HL-60/S4 treated with retinoic acid at 250 ng/mL for 4 days and 3 days (cell line): Measurements from ENCODE around the gene FADS1.

Experiments
- in situ Hi-C: fragments of 300-500 bp; cut with MboI; formaldehyde crosslinking; loops from 2 replicates; pipeline ENCODE4 v1.7.0; 2022; ENCODE audit warnings: low sequenced_read_pairs

The FADS1 gene

DNA sequence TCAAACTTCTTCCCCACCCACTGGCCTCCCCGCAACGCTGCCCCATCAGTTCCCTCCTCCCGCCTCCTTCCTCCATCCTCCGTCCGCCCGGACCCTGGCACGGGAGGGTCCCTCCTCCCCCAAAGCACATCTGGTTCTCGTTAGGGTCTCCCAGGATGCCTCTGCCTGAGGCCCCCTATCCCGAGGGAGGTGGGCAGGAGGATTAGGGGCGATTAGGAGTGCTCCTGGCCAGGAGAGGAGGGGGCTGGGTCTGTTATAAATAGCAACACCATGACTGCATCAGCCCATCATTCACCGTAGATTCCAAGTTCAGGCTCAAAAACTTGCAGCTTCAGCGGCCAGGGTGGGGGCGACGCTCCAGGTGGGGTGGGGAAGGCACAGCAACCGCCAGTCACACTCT, 54.0 kb downstream of the FADS1 start:
- in situ Hi-C loops: no loop called here

GRCh38 chr11:61762223-61762615, 54.6 kb downstream of the FADS1 start:
- in situ Hi-C loops: no loop called here

DNA sequence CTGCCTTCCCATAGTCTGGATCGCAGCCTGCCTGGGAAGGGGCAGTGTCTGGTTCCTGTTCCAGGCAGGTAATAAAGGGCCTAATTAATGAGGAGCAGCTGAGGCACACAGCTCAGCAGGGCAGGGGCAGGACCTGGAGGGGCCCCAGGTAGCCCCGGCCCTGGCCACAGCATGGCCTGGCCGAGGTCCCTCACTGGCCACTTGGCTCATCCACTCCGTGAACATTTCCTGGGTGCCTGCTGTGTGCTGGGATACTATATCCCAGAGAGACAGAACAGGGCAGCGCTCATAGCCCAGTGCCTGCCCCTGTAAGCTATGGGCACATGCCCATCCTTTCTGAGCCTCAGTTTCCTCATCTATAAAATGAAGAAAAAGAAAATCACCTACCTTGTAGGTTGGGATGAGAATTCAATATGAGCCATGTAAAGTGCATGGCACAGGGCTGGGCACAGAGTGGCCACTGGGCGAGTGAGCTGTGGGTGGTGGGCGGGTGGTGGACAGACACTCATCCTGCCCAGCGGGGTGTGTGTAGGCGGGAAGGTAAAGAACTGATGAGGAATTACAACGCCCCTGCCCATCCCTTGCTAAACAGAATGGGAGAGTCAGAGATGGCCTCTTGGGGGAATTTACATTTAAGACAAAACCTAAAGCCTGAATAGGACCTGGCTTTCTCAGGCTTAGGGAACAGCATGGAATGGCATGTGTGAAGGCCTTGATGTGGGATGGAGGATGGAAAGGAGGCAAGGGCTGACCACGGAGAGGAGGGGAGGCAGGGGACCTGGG, 55.2 kb downstream of the FADS1 start:
- in situ Hi-C loops: no loop called here

- in situ Hi-C loops: no loop called here
Measured at GRCh38 chr11:61760946-61761345, 55.9 kb downstream of the FADS1 start.

DNA sequence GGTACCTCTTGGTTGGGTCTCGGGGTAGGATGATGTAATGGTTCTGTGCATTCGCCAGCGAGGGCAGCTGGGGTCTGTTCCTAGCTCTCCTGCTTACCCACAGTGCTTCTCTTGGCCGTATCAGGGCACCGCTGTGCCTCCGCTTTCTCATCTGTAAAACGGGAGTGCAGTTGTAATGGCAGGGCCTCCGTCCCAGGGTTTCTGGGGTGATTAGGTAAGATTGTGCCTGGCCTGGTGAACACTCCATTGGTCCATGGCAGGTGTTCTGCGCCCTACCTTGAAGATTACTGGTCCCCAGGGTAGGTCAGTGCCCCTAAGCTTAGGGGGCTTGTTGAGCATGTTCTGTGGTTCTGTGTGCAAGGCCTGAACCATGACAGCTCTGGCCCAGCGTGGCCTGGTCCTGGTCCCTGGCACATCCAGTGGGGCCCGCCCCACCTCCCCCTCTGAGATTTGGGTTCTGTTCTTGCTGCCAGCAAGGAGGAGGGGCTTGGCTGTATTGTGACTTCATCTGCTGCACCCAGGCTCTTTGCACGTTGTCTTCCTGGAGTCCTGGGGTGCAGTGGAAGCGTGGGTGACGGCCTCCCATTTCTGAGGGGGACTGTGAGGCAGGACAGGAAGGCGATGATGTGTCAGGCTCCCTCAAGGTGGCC, 59.5 kb downstream of the FADS1 start:
- in situ Hi-C loops: no loop called here

GRCh38 chr11:61756452-61757212, 60.2 kb downstream of the FADS1 start:
- in situ Hi-C loops: no loop called here

DNA sequence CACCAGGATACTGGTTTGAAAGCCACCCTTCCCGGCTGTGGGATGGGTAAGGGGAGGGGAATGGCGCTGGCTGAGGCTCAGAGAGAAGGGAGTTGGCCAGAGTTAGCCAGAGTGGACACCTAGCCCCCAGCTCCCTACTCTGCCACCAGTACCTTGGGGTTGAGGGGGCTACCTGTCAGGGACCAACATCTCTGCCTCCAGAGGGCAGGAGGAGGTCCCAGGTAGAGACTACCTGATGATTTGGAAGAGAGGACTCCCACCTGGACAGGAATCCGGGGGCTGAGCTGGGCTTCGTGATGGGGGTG, 60.7 kb downstream of the FADS1 start:
- in situ Hi-C loops: no loop called here

DNA sequence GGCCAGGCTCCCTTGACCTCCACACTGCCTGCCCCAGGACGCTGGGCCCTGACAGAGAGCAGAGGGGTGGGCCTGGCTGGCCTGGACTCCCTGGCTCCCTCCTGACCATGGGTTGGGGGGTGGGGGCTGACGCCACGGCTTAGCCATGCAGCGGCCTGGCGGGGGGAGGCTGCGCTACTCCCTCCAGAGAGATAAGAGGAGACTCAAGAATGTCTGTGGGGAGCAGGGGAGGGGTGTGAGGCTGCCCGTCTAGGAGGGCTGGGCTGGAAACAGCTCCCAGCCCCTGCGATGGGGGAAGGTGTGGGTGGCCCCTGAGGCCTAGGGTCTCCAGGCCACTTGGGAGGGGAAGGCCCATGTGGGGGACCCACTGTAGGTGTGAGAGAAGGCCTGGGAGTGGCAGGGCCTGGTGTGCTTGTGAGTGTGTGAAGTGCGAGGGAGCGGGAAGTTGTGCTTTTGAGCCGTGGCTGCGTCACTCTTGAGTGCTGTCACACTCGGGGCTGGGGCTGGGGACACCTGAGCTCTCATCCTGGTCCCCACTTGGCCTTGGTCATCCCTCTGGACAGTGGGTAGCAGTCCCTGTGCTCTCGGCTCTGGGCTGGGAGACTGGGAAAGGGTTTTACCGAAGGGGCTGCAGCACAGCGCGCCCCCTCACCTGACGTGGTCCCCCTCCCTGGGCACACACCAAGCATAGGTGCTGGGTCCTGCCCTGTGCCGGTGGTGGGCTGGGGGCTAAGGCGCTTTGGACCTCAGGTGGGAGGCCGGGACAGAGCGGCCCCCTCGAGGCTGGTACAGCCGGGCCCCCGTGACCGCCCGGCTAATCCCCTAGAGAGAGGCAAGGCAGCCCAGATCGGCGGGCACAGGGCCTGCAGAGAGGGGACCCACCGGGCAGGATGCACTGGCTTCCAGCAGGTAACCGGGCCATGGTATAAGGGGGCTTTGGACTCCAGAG, 62.0 kb downstream of the FADS1 start:
- in situ Hi-C loops: no loop called here

DNA sequence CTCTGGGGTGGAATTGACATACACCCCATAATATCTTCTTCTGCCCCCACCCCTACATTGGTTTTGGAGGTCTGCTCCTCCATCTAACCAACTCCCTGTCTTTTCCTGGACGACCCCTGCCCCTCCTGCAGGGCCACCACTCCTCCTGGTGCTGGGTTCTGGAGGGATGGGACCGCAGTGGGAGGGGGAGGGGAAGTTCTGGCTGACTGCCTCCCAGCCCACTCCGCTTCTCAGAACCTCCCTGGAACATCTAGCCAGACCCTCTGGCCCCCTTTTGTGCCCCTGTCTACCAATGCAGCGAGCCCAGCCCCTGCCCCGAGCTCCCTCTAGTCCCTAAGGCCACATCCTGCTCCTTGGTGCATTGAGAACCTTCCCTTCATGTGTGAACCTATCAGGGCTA, 63.1 kb downstream of the FADS1 start:
- in situ Hi-C loops: no loop called here

GRCh38 chr11:61752925-61753521, 63.8 kb downstream of the FADS1 start:
- in situ Hi-C loops: no loop called here

- in situ Hi-C loops: no loop called here
Measured at GRCh38 chr11:61752117-61752924, 64.5 kb downstream of the FADS1 start, which contains the start of gene MYRF. TSS of gene MYRF (plus strand) at chr11:61752636. CDS start at chr11:61752745, 109 bp downstream.

DNA sequence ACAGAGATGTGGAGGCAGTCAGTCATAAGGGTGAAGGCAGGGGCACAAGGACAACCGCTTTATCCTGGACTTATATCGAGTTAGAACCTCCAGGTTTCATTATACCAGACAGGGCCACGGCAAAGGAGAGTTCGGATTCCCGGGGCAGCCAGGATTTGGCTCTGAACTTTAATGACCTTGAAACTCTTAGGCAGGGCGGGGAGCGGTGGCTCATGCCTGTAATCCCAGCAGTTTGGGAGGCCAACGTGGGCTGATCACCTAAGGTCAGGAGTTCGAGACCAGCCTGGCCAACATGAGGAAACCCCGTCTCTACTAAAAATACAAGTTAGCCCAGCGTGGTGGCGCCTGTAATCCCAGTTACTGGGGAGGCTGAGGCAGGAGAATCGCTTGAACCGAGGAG, 65.4 kb downstream of the FADS1 start:
- in situ Hi-C loops: no loop called here

DNA sequence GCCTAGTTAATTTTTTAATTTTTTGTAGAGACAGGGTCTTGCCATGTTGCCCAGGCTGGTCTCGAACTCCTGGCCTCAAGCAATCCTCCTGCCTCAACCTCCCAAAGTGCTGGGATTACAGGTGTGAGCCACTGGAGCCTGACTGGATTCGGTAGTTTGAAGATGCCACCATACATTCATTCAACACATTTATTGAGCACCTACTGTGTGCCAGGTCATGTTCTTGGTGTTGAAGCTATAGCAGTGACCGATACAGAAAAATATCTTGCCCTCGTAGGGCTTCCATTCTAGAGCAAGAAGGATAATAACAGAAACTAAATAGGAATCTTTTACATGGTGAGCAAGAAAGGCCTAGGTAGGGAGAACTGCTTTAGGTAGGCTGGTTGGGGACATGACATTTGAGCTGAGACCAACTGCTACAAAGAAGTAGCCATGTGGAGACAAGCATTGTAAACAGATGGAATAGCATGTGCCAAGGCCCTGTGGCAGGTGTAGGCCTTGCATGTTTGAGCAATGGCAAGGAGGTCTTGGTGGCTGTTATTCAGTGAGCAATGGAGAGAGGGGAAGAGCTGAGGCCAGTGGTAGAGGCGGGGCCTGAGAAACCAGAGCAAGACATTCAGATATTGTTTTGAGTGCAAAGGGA, 66.1 kb downstream of the FADS1 start:
- in situ Hi-C loops: no loop called here
